CD4-positive, alpha-beta T cell treated with Interleukin-15 for 4 hours (primary cell): ENCODE measurements around the gene BEX1.
"Not testable (repeated sequence)": the region's sequence is repeated elsewhere in the genome, so short reads cannot be mapped to it uniquely, and the experiment has no call there.

Experiments used
- DNase-seq: peaks from one replicate; pipeline ENCODE4 v3.0.0-alpha.2; 2020; ENCODE audit warnings: low spot score

The BEX1 gene

GRCh38 chrX:103063918-103064434, at the start of gene BEX1:
Gene BEX1 (minus strand): TSS chrX:103064171. CDS start chrX:103063274, 897 bp downstream.
- DNase-seq, result no peak

GRCh38 chrX:103109497-103109896, 45.5 kb upstream of the BEX1 start:
- DNase-seq, result not testable (repeated sequence)

- no peak for DNase-seq
These were observed 43.9 kb upstream of the BEX1 start for GRCh38 chrX:103107836-103108235.

- not testable (repeated sequence) for DNase-seq
These were observed 43.3 kb upstream of the BEX1 start for GRCh38 chrX:103107227-103107737.

- not testable (repeated sequence) for DNase-seq
These were observed 40.4 kb upstream of the BEX1 start for GRCh38 chrX:103104370-103104769.

GRCh38 chrX:103103866-103104265, 39.9 kb upstream of the BEX1 start:
- DNase-seq, result not testable (repeated sequence)

GRCh38 chrX:103101299-103102042, 37.5 kb upstream of the BEX1 start:
- no peak for DNase-seq

GRCh38 chrX:103100484-103100883, 36.5 kb upstream of the BEX1 start:
- no peak for DNase-seq

GRCh38 chrX:103099691-103100090, 35.7 kb upstream of the BEX1 start:
- no peak for DNase-seq

- DNase-seq, result no peak
These were observed 34.5 kb upstream of the BEX1 start for GRCh38 chrX:103098488-103098887.

- no peak for DNase-seq
These were observed 29.0 kb upstream of the BEX1 start, which contains the start of gene NXF3 for GRCh38 chrX:103092942-103093341. Gene NXF3 (minus strand): TSS chrX:103093143. CDS start chrX:103093023, 120 bp downstream.

GRCh38 chrX:103081051-103081450, 17.1 kb upstream of the BEX1 start:
- DNase-seq, result no peak

- DNase-seq, result no peak
These were observed 9.5 kb upstream of the BEX1 start for GRCh38 chrX:103073467-103073866.

GRCh38 chrX:103066606-103067005, 2.6 kb upstream of the BEX1 start:
- DNase-seq, result no peak

GRCh38 chrX:103063191-103063845, 653 bp downstream of the BEX1 start:
- DNase-seq, result no peak

- DNase-seq, result no peak
These were observed 2.5 kb downstream of the BEX1 start for GRCh38 chrX:103061486-103061885.

- no peak for DNase-seq
These were observed 7.1 kb downstream of the BEX1 start for GRCh38 chrX:103056902-103057301.

GRCh38 chrX:103052625-103053024, 11.3 kb downstream of the BEX1 start:
- no peak for DNase-seq

GRCh38 chrX:103051260-103051789, 12.6 kb downstream of the BEX1 start:
- DNase-seq, result no peak

- not testable (repeated sequence) for DNase-seq
These were observed 30.6 kb downstream of the BEX1 start for GRCh38 chrX:103033371-103033770.

- DNase-seq, result no peak
These were observed 46.4 kb downstream of the BEX1 start for GRCh38 chrX:103017542-103017941.

- no peak for DNase-seq
These were observed 51.0 kb downstream of the BEX1 start for GRCh38 chrX:103012945-103013344.
